ENCODE data around the gene ZDHHC14. TPM values are rescaled to one million over a fixed set of nuclear protein-coding genes. Genes with fewer than 3 reads are reported as not detected.

Gene ZDHHC14
- total RNA-seq, 4 donors from 2014 or later, result 7.1 to 11.4 (median 9.8) TPM

GRCh38 chr6:157649311-157650260, 268.6 kb downstream of the ZDHHC14 start:
- intact Hi-C loops (cut with DNase I), result no loop called here
- peaks cover 8 to 19% (median 15%) of the 10 kb centered on the region in 4 donors for H3K4me1 ChIP-seq

DNA sequence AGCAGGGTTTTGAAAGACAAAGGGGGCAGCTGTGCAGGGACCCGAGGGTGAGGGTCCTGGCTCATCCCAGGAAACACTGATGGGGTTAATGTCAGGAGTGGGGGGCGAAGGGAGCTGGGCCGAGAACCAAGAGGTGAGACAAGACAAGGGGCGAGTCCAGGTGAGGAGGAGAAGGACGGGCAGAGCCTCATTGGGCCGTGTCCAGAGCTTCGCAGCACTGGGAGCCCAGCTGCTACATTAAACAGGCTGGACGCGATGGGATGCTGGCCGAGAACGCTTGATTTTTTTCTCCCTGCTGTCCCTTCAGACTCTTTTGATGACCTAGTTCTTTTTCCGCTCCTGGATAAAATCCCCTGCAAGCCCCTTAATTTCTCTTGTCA, 269.3 kb downstream of the ZDHHC14 start:
- peaks cover 8 to 19% (median 15%) of the 10 kb centered on the region in 4 donors for H3K4me1 ChIP-seq
- TF ChIP-seq, protein P1, sequence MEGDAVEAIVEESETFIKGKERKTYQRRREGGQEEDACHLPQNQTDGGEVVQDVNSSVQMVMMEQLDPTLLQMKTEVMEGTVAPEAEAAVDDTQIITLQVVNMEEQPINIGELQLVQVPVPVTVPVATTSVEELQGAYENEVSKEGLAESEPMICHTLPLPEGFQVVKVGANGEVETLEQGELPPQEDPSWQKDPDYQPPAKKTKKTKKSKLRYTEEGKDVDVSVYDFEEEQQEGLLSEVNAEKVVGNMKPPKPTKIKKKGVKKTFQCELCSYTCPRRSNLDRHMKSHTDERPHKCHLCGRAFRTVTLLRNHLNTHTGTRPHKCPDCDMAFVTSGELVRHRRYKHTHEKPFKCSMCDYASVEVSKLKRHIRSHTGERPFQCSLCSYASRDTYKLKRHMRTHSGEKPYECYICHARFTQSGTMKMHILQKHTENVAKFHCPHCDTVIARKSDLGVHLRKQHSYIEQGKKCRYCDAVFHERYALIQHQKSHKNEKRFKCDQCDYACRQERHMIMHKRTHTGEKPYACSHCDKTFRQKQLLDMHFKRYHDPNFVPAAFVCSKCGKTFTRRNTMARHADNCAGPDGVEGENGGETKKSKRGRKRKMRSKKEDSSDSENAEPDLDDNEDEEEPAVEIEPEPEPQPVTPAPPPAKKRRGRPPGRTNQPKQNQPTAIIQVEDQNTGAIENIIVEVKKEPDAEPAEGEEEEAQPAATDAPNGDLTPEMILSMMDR (IDR thresholded peaks at IDR 0.05), result no peak
- TF ChIP-seq POLR2A (IDR thresholded peaks at IDR 0.05; ENCODE audit: low read depth) (no peak), POLR2AphosphoS5 (IDR thresholded peaks at IDR 0.05) (peak in 1 of 2 donors; percentile 20), EP300 (IDR thresholded peaks at IDR 0.05) (no peak)
- peak overlapping the region; percentile 23 to 47 (median 38) for H3K4me3 ChIP-seq
- no peaks in the 10 kb centered on the region for H3K27me3 ChIP-seq
- no peaks in the 10 kb centered on the region for H3K9me3 ChIP-seq
- H3K27ac ChIP-seq (replicated peaks in 1 of 4), result peak overlapping the region in 1 of 4 donors; percentile 34
- intact Hi-C loops (cut with DNase I), result no loop called here
- DNase-seq (ENCODE audit: extremely low spot score), result no peak
- 12% methylated on average over 12 of the region's 12 CpGs for WGBS
- H3K36me3 ChIP-seq, result peaks cover 0 to 21% (median 16%) of the 10 kb centered on the region in 4 donors

More at GRCh38 chr6:157649311-157650260, 268.6 kb downstream of the ZDHHC14 start:
- Histone ChIP-seq H3K9me3 (no peaks in the 10 kb centered on the region), H3K27me3 (no peaks in the 10 kb centered on the region), H3K4me3 (peak overlapping the region; percentile 23 to 47 (median 38)), H3K36me3 (peaks cover 0 to 14% (median 12%) of the 10 kb centered on the region in 4 donors), H3K27ac (replicated peaks in 1 of 4) (peak overlapping the region in 1 of 4 donors; percentile 34)
- WGBS, result 56% methylated on average over 24 of the region's 25 CpGs
- TF ChIP-seq, protein P1 (IDR thresholded peaks at IDR 0.05), result no peak
- no peak for TF ChIP-seq POLR2AphosphoS5 (IDR thresholded peaks at IDR 0.05)
- TF ChIP-seq POLR2A (IDR thresholded peaks at IDR 0.05; ENCODE audit: low read depth), result no peak
- TF ChIP-seq EP300 (IDR thresholded peaks at IDR 0.05), result no peak
- no peak for DNase-seq (ENCODE audit: extremely low spot score)

- H3K27ac ChIP-seq (replicated peaks in 1 of 4), result no peak overlapping the region
Observed at GRCh38 chr6:157650801-157651200, 269.8 kb downstream of the ZDHHC14 start.

GRCh38 chr6:157651731-157652490, 270.9 kb downstream of the ZDHHC14 start:
- Histone ChIP-seq H3K9me3 (no peaks in the 10 kb centered on the region), H3K27ac (replicated peaks in 1 of 4) (no peak overlapping the region), H3K27me3 (no peaks in the 10 kb centered on the region), H3K36me3 (peaks cover 0 to 29% (median 23%) of the 10 kb centered on the region in 4 donors), H3K4me1 (peaks cover 8 to 19% (median 15%) of the 10 kb centered on the region in 4 donors), H3K4me3 (no peak overlapping the region)
- intact Hi-C loops (cut with DNase I), result no loop called here
- TF ChIP-seq POLR2A (IDR thresholded peaks at IDR 0.05; ENCODE audit: low read depth), result no peak
- TF ChIP-seq EP300 (IDR thresholded peaks at IDR 0.05), result no peak
- TF ChIP-seq, protein P1 (IDR thresholded peaks at IDR 0.05), result no peak
- TF ChIP-seq POLR2AphosphoS5 (IDR thresholded peaks at IDR 0.05), result no peak
- DNase-seq (ENCODE audit: extremely low spot score), result no peak
- 94% methylated on average over 12 of the region's 13 CpGs for WGBS

More at GRCh38 chr6:157650801-157651200, 269.8 kb downstream of the ZDHHC14 start:
- Histone ChIP-seq H3K36me3 (peaks cover 0 to 24% (median 19%) of the 10 kb centered on the region in 4 donors), H3K4me1 (peaks cover 8 to 19% (median 15%) of the 10 kb centered on the region in 4 donors), H3K9me3 (no peaks in the 10 kb centered on the region), H3K27me3 (no peaks in the 10 kb centered on the region), H3K4me3 (no peak overlapping the region)
- DNase-seq (ENCODE audit: extremely low spot score), result no peak
- intact Hi-C loops (cut with DNase I), result no loop called here
- WGBS, result 91% methylated on average over 7 of the region's 7 CpGs
- TF ChIP-seq POLR2A (IDR thresholded peaks at IDR 0.05; ENCODE audit: low read depth) (no peak), EP300 (IDR thresholded peaks at IDR 0.05) (no peak), POLR2AphosphoS5 (IDR thresholded peaks at IDR 0.05) (no peak)
- TF ChIP-seq, protein P1 (IDR thresholded peaks at IDR 0.05), result no peak
